ENCODE data around the gene PRKAG2. TPM values are rescaled to one million over a fixed set of nuclear protein-coding genes. Genes with fewer than 3 reads are reported as not detected.

The PRKAG2 gene
- total and polyA plus RNA-seq, 2 of the 8 experiments (the other 6 are each of a cell fraction or from before 2014, with no cell fraction given): 7.5 to 18.1 TPM

DNA sequence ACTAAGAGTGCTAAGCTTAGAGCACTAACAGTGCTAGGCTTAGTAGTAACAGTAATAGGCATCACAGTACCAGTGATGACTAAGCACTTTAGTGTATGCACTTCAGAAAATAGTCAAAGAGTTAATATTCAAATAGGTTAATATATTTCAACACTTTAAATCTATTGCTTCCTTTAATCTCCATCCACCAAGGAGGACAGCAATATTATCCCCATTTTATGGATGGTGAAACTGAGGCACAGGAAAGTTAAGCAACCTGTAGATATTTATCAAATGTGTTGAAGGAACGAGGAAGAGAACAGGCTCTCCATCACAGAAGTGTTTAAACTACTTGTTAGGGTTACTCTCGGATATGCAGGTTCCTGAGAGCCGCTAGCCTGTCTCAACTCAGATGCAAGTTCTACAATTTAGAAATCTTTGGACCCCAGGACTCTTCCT is 165.5 kb downstream of the PRKAG2 start:
- Histone ChIP-seq H3K14ac (ENCODE audit: insufficient read length) (no peak overlapping the region), H2AFZ (ENCODE audit: low read length) (no peak overlapping the region), H4K20me1 (replicated peaks in 1 of 2; ENCODE audit: control insufficient read depth in 1 of 2, insufficient read depth in 2 of 2, low read length in 2 of 2) (peaks cover 0 to 4% of the 10 kb centered on the region in 2 experiments), H3K27ac (ENCODE audit: low read depth, low read length) (no peak overlapping the region), H3K36me3 (ENCODE audit: control insufficient read depth in 2 of 4, insufficient read depth in 4 of 4, low read length in 3 of 4) (no peaks in the 10 kb centered on the region; a peak in 1 of 8 replicates), H2BK5ac (ENCODE audit: low read depth, low read length) (no peak overlapping the region), H2AK5ac (ENCODE audit: low read depth, low read length) (no peak overlapping the region), H3K9me3 (ENCODE audit: insufficient read depth in 2 of 2, low read depth in 1 of 2, low read length in 1 of 2) (no peaks in the 10 kb centered on the region), H3K18ac (ENCODE audit: extremely low read depth, low read length) (no peak overlapping the region), H3K9ac (replicated peaks in 1 of 4; ENCODE audit: extremely low read depth in 1 of 4, low read depth in 3 of 4, low read length in 3 of 4) (no peak overlapping the region), H4K8ac (ENCODE audit: extremely low read depth, insufficient read depth, low read length) (no peak overlapping the region), H3K4ac (replicated peaks; ENCODE audit: insufficient read length, low read depth, low read length) (no peak overlapping the region), H3K79me1 (ENCODE audit: low read depth, low read length) (no peaks in the 10 kb centered on the region), H3K4me2 (ENCODE audit: insufficient read depth in 1 of 2, low read depth in 2 of 2, low read length in 2 of 2) (no peak overlapping the region), H3K56ac (replicated peaks; ENCODE audit: insufficient read length, low read depth, low read length) (no peak overlapping the region), H3K4me3 (ENCODE audit: extremely low read depth in 1 of 4, insufficient read depth in 2 of 4, low read depth in 3 of 4, low read length in 4 of 4) (no peak overlapping the region), H3K4me1 (replicated peaks in 1 of 4; ENCODE audit: control insufficient read depth in 3 of 4, insufficient read depth in 4 of 4, low read length in 3 of 4) (no peaks in the 10 kb centered on the region), H3K27me3 (replicated peaks in 1 of 4; ENCODE audit: control insufficient read depth in 3 of 4, extremely low read depth in 1 of 4, insufficient read depth in 3 of 4, low read length in 3 of 4) (no peaks in the 10 kb centered on the region; a peak in 2 of 7 replicates), H3K23me2 (ENCODE audit: low read depth, low read length) (no peaks in the 10 kb centered on the region; the same call in 1 of the 2 replicates), H2BK12ac (ENCODE audit: low read depth, low read length) (no peak overlapping the region), H2BK15ac (ENCODE audit: low read length) (no peak overlapping the region), H4K5ac (ENCODE audit: insufficient read length, low read depth, low read length) (no peak overlapping the region), H2BK20ac (ENCODE audit: low read length) (no peak overlapping the region), H2BK120ac (replicated peaks; ENCODE audit: low read depth, low read length) (no peak overlapping the region), H3K79me2 (ENCODE audit: control insufficient read depth in 1 of 2, insufficient read depth in 2 of 2, low read length in 2 of 2) (peaks cover 0 to 3% of the 10 kb centered on the region in 2 experiments; a peak in 1 of 4 replicates), H3K23ac (ENCODE audit: insufficient read length) (no peak overlapping the region), H4K91ac (replicated peaks; ENCODE audit: insufficient read length, low read length) (no peak overlapping the region)
- no peak for FAIRE-seq
- ChIA-PET CTCF (ENCODE audit: partially characterized antibody) (interaction anchor here (0.6 to 1.4 kb wide), 2 partner anchors 47 to 145 kb away, joined by 3 to 4 read pairs; no protein-coding TSS in a partner anchor), POLR2A (ENCODE audit: partially characterized antibody) (no interaction called here)
- TF ChIP-seq, protein P1, sequence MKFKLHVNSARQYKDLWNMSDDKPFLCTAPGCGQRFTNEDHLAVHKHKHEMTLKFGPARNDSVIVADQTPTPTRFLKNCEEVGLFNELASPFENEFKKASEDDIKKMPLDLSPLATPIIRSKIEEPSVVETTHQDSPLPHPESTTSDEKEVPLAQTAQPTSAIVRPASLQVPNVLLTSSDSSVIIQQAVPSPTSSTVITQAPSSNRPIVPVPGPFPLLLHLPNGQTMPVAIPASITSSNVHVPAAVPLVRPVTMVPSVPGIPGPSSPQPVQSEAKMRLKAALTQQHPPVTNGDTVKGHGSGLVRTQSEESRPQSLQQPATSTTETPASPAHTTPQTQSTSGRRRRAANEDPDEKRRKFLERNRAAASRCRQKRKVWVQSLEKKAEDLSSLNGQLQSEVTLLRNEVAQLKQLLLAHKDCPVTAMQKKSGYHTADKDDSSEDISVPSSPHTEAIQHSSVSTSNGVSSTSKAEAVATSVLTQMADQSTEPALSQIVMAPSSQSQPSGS (IDR thresholded peaks at IDR 0.05; ENCODE audit: low read length): no peak
- TF ChIP-seq, protein P2, sequence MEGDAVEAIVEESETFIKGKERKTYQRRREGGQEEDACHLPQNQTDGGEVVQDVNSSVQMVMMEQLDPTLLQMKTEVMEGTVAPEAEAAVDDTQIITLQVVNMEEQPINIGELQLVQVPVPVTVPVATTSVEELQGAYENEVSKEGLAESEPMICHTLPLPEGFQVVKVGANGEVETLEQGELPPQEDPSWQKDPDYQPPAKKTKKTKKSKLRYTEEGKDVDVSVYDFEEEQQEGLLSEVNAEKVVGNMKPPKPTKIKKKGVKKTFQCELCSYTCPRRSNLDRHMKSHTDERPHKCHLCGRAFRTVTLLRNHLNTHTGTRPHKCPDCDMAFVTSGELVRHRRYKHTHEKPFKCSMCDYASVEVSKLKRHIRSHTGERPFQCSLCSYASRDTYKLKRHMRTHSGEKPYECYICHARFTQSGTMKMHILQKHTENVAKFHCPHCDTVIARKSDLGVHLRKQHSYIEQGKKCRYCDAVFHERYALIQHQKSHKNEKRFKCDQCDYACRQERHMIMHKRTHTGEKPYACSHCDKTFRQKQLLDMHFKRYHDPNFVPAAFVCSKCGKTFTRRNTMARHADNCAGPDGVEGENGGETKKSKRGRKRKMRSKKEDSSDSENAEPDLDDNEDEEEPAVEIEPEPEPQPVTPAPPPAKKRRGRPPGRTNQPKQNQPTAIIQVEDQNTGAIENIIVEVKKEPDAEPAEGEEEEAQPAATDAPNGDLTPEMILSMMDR (IDR thresholded peaks at IDR 0.05; ENCODE audit: control extremely low read depth in 1 of 3, insufficient read depth in 1 of 3, low read depth in 1 of 3, low read length in 3 of 3): no peak
- TF ChIP-seq SRF (IDR thresholded peaks at IDR 0.05; ENCODE audit: low read depth, low read length) (no peak), NRF1 (IDR thresholded peaks at IDR 0.05; ENCODE audit: low read depth, low read length) (no peak), EGR1 (IDR thresholded peaks at IDR 0.05; ENCODE audit: borderline replicate concordance, low read depth, low read length) (no peak), BCL11A (IDR thresholded peaks at IDR 0.05; ENCODE audit: low read depth in 2 of 2, low read length in 2 of 2) (no peak), SUZ12 (IDR thresholded peaks at IDR 0.05; ENCODE audit: low read length) (no peak), CTBP2 (IDR thresholded peaks at IDR 0.05; ENCODE audit: borderline replicate concordance, insufficient read depth, insufficient read length, low read length) (no peak)
- 89% methylated on average over 3 of the region's 3 CpGs; no CpG with 5 or more reads in 1 of the 2 experiments for WGBS, 2 experiments (ENCODE audit: extremely low coverage in 1 of 2, insufficient coverage in 1 of 2, insufficient read length in 1 of 2, insufficient replicate concordance in 2 of 2, low coverage in 1 of 2, low lambda C conversion rate in 2 of 2, missing lambda C conversion rate in 1 of 2)
- no peak for DNase-seq (ENCODE audit: low read depth in 1 of 2, low spot score in 2 of 2)

Data from H1 (cell line).